Bronchial epithelial cell (primary cell): ENCODE data around the gene NOL6. TPM values are rescaled to one million over a fixed set of nuclear protein-coding genes. Genes with fewer than 3 reads are reported as not detected.

Source experiments
- DNase-seq: peaks from one replicate; pipeline ENCODE4 v3.0.0-alpha.2; 2010; ENCODE audit warnings: low read depth
- FAIRE-seq: peaks from 2 replicates; lab custom pipeline; 2011; peaks lifted over from hg19 to GRCh38; lab: Jason Lieb, UNC
- H3K27me3 ChIP-seq: 2 replicates; pipeline ENCODE4 v1.5.1; 2011; ENCODE audit warnings: low read length; ENCODE audit not compliant: control insufficient read depth, insufficient read depth
- H3K36me3 ChIP-seq: 2 replicates; pipeline ENCODE4 v1.5.1; 2011; ENCODE audit warnings: low read length; ENCODE audit not compliant: control insufficient read depth, insufficient read depth
- H3K4me3 ChIP-seq: 2 replicates; pipeline ENCODE4 v1.5.1; 2011; ENCODE audit warnings: mild to moderate bottlenecking, low read depth, low read length, control low read depth
- total RNA-seq: library from RNA; depleted of rRNA; stranded (reverse); fragments of >200 nt; gene quantifications from 2 replicates; pipeline ENCODE4 v1.2.1, GENCODE V29; 2014
- TF ChIP-seq, protein P1 (sequence below): IDR thresholded peaks from 2 replicates; pipeline ENCODE4 v1.5.1; 2011; ENCODE audit warnings: mild to moderate bottlenecking, moderate library complexity, low read length, control low read depth, inconsistent platforms; ENCODE audit not compliant: insufficient read depth, severe bottlenecking

Gene NOL6
- total RNA-seq, 1 donor from 2014 or later, result 35.3 TPM

DNA sequence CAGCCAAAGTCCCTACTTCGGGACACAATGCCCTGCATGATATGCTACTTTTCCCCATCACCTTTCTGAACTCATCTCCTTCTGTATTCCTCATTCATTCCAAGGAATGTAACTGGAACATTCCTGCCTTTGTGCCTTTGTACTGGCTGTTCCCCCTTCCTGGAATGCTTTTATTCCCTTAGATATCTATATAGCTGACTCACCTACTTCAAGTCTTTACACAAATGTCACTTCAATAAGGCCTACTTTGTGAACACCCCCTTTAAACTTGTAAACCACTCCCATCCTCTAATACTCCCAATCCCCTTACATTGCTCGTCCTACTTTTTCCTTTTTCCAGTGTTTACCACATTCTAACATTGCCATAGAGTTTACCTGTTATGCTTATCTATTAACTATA is 2.4 kb downstream of the NOL6 start:
- TF ChIP-seq, protein P1, sequence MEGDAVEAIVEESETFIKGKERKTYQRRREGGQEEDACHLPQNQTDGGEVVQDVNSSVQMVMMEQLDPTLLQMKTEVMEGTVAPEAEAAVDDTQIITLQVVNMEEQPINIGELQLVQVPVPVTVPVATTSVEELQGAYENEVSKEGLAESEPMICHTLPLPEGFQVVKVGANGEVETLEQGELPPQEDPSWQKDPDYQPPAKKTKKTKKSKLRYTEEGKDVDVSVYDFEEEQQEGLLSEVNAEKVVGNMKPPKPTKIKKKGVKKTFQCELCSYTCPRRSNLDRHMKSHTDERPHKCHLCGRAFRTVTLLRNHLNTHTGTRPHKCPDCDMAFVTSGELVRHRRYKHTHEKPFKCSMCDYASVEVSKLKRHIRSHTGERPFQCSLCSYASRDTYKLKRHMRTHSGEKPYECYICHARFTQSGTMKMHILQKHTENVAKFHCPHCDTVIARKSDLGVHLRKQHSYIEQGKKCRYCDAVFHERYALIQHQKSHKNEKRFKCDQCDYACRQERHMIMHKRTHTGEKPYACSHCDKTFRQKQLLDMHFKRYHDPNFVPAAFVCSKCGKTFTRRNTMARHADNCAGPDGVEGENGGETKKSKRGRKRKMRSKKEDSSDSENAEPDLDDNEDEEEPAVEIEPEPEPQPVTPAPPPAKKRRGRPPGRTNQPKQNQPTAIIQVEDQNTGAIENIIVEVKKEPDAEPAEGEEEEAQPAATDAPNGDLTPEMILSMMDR, result no peak
- H3K27me3 ChIP-seq, result no peaks in the 10 kb centered on the region
- H3K36me3 ChIP-seq, result peaks cover 25% of the 10 kb centered on the region
- FAIRE-seq (no peak), DNase-seq (no peak)
- no peak overlapping the region for H3K4me3 ChIP-seq

DNA sequence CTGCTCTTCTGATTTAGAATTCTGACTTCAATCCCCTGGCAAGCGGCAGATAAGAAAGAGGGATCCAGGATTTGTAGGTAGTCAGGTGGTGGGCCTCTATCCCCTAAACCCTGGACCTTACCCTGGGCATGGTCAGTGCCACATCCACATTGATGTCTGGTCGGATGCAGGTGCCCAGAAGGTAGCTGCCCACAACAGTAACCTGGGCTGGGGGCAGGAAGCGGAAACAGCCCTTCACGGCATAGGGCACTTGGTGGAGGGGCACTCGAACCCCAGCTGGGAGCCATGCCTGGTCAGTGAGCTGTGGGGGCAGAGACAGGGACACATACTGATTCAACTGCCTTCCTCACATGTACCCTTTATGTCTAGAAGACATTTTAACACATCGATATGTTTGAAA is 3.8 kb downstream of the NOL6 start:
- DNase-seq (no peak), FAIRE-seq (no peak)
- Histone ChIP-seq H3K27me3 (no peaks in the 10 kb centered on the region), H3K4me3 (no peak overlapping the region), H3K36me3 (peaks cover 40% of the 10 kb centered on the region)
- TF ChIP-seq, protein P1, result no peak

DNA sequence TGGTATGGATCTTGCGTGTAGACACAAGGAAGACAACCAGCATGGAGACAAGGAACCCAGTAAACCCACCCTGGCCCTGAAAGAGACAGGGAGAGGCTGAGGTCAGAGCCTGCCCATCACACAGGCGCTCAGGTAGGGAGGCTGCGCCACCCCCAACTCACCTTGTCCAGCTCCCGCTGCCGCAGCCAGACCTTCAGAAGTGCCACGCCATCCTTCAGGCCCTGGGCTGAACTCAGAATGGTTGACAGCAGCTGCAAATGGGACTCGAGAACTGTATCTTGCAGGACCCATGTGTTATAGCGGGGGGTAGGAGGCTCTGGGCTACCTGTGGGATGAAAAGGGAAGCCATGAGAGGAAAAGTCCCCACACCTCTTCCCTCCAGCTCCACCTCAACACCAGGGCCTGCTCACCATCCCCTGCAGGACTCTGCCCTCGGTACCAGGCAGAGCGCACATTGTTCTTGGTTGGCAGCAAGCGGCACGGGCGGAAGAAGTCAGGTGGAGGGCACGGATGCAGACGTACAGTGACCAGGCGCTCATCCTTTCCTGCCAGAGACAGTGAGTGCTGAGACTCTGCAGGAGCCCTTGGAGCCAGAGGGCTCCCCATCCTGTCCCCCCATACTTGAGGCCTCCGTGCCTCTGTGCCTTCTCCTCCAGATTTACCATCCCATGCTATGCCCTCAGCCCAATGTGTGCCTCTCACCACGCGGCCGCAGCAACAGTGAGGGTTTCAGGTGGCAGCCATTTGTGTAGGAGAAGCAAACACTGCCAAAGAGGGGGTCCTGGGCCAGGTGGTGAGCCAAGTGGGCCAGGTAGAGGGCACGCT is 4.7 kb downstream of the NOL6 start:
- no peak for DNase-seq
- no peak overlapping the region for H3K4me3 ChIP-seq
- H3K27me3 ChIP-seq, result no peaks in the 10 kb centered on the region
- H3K36me3 ChIP-seq, result peaks cover 48% of the 10 kb centered on the region
- peak; percentile 36 for FAIRE-seq
- TF ChIP-seq, protein P1, result no peak

DNA sequence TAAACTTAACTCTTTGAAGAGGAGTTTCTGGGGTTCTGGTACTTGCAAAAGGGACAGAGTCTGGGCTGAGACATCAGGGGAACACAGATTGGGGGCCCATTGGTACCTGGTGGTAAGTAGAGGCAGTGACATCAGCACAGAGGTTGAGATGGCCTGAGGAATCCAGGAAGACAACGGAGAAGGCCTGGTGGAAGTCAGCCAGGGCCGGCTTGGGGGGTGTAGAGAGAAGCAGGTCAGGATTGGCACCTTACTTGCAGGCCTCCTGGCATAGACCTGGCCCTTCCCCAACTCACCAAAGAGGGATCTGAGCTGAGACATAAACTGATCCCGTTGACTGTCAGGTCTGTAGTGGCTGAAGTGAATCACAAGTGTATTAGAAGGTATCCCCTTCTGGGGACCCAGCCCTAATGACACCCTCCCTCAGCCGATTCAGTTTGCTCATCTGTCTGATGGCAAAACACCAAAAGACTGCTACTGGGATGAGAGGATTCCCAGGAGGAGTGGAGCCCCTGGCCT is 5.5 kb downstream of the NOL6 start:
- TF ChIP-seq, protein P1, result no peak
- Histone ChIP-seq H3K36me3 (peaks cover 55% of the 10 kb centered on the region), H3K4me3 (no peak overlapping the region), H3K27me3 (no peaks in the 10 kb centered on the region)
- DNase-seq (no peak), FAIRE-seq (no peak)

DNA sequence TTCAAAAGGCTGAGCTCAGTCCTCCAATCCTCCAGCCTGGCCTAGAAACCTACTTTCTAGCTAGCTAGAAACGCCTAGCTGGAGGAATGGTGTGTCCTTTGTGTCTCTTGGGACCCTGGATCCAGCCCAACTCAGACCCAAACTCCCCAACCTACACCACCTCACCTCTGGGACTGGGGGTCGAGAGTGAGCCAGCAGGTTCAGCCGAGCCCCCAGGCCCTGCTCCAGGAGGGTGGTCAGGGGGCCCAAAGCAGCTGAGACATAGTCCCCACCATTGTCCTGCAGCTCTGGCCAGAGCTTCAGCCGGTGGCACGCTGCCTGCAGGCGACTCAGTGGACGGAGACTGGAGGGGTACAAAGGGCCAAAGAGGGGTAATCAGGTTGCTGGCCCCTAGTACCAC is 6.2 kb downstream of the NOL6 start:
- DNase-seq, result no peak
- Histone ChIP-seq H3K27me3 (no peaks in the 10 kb centered on the region), H3K36me3 (peaks cover 61% of the 10 kb centered on the region), H3K4me3 (no peak overlapping the region)
- TF ChIP-seq, protein P1, result no peak
- no peak for FAIRE-seq
